GM15510 (cell line): ENCODE data around the gene NARF.

ENCODE experiments used
- POLR2A ChIP-seq: IDR thresholded peaks from 3 replicates; pipeline ENCODE4 v1.6.1; 2011; ENCODE audit warnings: borderline replicate concordance; ENCODE audit not compliant: insufficient read length; ENCODE audit errors: extremely low read depth

The NARF gene

DNA sequence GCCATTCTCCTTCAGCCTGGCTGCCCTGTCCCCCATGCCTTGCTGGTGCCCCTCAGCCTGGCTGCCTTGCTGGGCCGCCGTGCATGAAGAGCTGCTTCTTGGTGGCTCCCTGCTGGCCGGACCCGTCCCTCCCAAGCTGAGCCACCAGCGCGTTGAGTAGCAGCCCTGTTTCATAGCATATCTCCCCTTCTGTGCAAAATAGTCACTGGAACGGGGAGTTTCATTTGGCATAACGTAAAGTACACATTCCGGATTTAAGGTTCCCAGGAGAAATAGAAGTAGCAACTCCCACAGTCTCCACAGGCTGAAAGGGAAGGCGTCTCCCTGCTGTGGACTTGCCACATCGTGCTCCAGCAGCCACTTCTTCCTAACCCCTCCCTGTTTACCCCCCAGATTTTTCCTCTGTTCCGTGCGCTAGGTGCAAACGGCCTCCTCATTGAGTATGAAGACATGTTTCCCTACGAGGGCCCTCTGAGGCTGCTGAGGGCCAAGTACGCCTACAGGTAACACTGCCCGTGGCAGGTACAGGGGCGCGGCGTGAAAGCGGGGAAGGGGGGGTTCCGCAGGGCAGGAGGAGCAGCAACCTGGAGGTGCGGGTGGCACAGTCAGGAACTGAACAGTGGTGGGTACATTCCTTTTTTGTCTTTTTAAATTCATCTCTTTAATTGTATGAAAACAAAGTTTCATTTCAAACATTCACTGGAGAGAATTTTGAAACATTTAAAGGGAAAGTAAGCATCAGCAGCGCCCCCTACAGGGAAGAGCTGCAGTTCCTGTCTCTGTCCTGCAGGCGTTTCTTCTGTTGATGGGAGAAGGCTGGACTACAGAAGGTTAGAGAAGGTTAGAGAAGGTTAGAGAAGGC is 34.3 kb upstream of the NARF start:
- no peak for TF ChIP-seq POLR2A

DNA sequence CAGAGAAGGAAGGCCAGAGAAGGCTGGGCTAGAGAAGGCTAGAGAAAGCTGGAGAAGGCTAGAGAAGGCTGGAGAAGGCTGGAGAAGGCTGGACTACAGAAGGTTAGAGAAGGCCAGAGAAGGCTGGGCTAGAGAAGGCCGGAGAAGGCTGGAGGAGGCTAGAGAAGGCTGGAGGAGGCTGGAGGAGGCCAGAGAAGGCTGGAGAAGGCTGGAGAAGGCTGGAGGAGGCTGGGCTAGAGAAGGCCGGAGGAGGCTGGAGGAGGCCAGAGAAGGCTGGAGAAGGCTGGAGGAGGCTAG is 33.7 kb upstream of the NARF start:
- no peak for TF ChIP-seq POLR2A

DNA sequence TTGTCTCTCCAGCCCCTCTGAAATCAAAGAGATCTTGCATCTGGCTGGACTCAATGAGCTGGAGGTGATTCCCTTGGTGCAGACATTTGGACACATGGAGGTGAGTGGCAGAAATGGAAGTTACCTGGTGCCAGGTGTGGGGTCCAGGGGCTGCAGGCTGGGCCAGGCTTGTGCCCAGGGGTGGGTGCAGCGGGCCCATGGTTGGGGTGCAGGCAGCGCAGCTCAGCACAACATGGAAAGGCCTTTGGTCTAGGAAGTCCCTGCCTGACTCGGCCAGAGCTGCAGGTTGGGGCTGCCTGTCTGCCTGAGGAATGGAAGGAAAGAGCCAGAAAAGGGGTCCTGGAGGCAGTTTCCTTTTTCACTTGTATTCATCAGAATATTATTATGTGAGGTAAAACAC is 30.0 kb upstream of the NARF start:
- TF ChIP-seq POLR2A: no peak

DNA sequence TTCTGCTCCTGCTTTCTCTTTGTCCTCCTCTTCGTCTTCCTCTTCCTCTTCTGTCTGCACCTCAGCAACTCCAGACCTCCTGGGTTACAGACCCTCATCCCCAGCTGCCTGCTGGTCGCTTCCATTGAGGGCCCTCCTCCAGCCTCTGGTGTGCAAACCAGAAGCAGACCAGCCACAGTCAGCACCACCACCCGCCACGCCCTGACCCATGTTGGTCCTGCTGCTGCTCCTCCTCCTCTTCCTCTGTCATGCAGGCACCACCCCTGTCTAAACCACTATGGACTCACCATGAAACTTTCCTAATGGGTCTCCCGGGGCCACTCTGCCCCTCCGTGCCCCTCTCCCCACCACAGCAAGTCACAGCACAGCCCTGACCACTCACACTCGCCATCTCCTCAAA is 28.7 kb upstream of the NARF start:
- no peak for TF ChIP-seq POLR2A

DNA sequence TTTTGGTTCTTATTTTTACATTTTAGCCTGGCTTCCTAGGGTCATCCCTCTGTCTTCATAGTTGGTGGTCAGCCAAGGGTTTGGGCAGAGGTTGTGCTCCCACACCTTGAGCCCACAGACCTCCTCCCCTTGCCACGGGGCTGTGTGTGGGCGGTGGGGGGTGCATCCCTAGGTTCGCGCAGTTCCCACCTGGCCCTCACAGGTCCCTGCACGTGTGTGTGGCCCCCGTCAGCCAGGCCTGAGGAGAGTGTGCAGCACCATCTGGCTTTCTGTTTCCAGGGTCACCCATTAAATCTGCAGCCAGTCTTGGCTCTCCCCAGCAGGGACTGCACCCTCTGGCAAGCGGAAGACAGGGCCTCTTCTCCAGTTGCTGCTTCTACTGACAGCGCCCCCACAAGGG is 26.5 kb upstream of the NARF start:
- TF ChIP-seq POLR2A: no peak

DNA sequence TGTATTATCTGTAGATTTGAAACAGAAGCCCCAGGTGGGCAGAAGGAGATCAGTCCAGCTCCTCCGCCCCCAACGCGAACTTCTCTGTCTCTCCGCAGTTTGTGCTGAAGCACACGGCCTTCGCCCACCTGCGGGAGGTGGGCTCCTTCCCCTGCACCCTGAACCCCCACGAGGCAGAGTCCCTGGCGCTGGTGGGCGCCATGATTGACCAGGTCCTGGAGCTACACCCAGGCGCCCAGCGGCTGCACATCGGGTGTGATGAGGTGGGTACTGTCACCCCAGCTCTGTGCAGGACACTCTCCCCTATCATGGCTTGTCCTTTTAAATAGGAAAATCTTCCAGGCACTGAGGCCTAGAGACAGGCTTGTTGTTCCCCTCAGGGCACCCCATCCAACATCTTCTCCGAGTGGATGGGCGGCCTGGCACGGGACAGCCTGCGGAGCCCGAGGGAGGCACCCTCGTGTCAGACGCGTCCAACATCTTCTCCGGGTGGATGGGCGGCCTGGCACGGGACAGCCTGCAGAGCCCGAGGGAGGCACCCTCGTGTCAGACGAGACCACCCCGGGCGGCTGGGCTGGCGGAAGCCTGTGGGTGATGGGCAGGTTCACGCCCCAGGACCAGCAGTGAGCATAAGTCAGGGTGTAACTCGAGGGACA is 24.9 kb upstream of the NARF start:
- no peak for TF ChIP-seq POLR2A

DNA sequence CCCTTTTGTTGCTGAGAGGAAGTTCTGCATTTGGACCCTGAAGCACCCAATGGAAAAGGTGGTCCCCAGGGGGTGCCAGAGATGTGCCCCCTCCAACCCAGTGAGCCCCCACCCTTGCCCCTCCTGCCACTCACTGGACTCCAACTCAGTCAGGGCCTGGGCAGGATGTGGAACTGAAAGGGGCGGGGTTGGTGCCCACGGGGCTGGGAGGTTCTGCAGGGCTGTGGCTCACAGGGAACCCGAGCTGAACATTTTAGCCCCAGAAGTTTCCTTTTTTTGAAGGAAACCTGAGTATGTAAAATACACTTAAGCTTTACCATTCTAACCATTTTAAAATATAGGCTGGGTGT is 24.4 kb upstream of the NARF start:
- no peak for TF ChIP-seq POLR2A

DNA sequence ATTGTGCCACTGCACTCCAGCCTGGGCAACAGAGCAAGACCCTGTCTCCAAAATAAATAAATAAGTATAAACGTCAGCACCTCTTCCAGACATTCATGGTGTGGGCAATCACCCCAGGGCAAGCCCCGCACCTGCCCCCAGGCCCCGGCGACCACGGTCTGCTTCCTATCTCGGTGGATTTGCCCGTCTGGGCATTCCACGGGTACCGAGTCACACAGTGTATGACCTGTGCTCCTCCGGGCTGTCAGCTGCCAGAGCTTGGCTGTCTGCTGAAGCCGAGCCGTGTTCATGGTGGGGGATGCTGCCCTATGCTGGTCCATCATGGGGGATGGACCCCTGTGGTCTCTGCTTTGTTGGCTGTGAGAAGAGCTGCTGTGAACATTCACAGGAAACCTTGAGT is 23.4 kb upstream of the NARF start:
- TF ChIP-seq POLR2A: no peak

DNA sequence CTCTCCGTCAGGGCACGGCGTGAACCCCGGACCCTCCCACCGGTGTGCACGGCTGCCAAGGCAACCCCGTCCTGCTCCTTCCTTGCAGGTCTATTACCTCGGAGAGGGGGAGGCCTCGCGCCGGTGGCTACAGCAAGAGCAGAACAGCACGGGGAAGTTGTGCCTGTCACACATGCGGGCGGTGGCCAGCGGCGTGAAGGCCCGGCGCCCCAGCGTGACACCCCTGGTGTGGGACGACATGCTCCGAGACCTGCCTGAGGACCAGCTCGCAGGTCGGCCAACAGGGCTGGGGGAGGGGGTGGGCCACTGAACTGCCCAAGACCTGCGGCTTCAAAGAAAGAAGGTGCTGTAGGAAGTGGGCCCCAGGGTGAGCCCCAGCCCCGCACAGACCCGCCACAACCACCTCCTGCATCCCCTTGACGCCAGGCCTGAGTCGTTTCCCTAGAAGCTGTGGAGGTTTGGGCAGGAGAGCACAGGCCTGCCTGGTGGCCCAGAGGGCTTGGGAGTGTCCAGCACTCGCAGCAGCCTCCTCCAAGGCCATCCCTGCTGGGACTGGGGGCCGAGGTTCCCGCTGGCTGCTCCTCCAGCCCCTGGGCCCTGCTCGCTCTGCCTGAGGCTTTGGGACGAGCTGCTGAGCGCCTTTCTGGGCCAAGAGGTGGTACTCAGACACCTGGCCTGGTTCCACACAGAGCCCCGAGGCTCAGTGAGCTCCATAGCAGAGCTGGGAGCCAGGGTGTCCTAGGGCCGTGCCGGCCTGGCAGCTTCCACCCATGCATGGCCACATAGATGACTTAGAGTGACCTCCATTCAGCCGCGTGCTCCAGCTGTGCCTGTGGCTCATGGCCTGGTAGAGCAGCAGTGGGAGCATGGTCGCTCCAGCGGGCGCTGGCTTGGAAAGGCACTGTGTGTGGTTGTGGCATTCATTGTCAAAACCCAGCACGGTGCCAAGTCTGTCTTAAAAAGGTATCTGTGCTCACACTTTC is 22.6 kb upstream of the NARF start:
- no peak for TF ChIP-seq POLR2A

DNA sequence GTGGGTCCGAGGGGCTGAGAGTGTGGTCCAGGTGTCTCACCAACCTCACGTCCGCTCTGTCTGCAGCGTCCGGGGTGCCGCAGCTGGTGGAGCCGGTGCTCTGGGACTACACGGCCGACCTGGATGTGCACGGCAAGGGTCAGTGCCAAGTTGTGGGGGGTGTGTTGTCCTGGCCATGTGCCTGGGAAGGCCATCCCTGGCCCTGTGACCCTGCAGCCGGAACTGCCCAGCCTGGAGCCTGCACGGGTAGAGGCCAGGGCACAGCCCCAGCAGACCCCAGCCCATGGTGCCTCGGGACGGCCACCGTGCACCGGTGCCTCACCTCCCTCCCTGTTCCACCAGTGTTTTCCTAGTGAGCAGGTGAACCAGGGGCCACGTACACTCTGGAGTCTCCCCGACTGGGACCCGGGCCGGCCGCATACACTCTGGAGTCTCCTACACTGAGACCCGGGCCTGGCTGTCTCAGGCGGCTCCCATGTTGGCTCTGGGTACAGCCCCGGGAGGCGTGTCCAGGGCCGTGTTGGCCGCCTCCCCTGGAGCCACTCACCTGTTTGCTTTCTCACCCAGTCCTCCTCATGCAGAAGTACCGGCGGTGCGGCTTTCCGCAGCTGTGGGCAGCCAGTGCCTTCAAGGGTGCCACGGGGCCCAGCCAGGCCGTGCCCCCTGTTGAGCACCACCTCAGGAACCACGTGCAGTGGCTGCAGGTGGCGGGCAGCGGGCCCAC is 21.8 kb upstream of the NARF start:
- TF ChIP-seq POLR2A: no peak

DNA sequence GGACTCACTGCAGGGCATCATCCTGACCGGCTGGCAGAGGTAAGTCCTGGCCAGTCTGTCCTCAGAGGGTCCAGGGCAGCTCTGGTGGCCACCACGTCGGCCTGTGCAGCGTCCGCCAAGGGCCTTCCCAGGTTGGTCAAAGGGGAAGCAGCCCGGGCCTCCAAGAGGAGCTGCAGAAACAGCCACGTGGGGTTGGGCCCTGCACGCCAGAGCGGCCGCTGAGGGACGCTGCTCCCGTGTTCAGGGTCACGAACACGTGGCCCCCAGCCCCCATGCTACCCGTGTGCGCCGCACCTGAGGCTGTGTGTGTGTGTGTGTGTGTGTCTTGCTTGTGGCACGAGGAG is 21.2 kb upstream of the NARF start:
- no peak for TF ChIP-seq POLR2A

DNA sequence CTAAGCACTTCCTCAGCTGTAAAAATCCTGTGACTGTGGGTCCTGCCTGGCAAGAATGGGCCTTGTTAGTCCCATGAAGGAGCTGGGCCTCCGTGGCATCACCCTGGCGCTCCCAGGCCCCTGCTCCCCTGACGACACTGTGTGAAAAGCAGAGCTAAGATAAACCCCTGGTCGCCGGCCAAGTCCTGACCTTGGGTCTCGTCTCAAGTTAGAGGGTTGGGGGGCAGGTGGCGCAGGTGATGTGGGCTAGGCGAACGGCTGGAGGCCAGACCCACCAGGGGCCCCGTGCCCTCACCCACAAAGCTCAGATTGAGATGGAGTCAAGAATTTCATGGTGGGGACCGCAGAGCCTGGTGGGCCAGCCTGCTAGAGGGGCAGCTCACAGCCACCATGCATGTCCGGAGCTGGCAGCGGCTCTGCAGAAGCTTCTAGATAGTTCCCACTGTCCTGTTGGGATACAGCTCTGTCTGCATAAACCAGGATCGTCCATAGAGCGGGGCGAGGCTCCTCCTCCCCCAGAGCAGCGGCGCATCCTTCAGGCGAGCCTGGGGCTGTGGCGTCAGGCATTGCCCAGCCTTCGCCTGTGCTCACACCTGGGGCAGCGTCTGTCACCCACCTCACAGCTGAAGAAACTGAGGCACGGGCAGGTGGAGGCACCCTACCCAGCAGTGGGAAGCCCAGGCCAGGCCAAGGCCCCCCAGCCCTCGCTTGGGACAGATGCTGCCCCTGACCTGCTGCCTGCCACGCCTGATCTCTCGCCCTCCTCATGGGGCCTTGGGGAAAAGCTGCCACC is 19.9 kb upstream of the NARF start:
- peak; percentile 13 for TF ChIP-seq POLR2A

DNA sequence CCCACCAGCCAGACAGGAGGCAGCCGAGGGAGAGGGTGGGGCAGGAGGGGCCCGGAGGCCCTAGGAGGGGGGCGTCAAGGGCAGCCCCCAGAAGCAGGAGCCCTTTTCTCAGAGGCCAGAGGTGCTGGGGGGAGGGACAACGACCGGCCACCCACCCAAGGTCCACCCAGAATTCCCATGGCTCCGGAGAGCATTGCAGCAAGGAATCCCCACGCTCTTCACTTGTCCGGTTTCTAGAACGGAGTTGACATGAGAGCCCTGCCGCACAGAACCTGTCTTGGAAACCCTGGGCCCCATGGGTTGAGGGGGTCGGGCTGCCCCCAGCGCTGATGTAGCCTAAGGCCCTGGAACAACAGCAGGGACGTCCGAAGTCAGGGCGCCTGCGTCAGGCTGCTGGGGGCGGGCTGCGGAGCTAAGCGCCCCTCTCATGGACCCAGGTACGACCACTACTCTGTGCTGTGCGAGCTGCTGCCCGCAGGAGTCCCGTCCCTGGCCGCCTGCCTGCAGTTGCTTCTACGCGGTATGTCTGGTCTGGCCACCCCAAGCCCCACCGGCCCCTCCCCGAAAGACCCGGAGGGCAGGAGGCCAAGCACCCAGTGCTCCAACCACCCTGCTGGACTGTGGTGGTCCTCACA is 19.2 kb upstream of the NARF start:
- TF ChIP-seq POLR2A: peak; percentile 11
